GM21619 (cell line): ENCODE data around the gene MEP1B.

Experiments
- ATAC-seq: cut with Tn5 transposase; IDR thresholded peaks from one replicate; pipeline ENCODE4 v1.9.1; 2021; ENCODE audit not compliant: unreplicated experiment

MEP1B gene

GRCh38 chr18:32262092-32262491 lies 72.3 kb downstream of the MEP1B start:
- no peak for ATAC-seq

- ATAC-seq: no peak
Measured at GRCh38 chr18:32264401-32264800, 74.6 kb downstream of the MEP1B start.

DNA sequence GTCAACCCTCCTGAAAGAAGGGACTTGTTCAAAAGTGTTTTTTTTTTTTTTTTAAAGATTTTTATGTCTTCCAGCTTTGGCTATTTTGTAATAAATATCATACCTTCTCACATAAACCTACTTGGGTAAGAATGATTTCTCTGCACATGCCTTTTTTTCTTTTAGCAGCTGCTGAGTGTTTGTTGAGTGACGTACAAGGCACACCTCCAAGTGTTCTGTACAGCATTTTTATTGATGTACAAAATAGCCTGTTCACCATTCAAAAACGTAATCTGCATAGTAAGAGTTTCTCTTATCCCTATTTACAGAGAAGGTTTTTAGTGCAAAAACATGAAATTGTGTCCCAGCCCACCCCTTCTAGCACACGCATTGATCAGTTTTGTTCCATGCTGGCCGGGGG lies 77.6 kb downstream of the MEP1B start:
- no peak for ATAC-seq
